HG02610 (cell line): Measurements from ENCODE around the gene SMIM1.
"Not testable (repeated sequence)": the region's sequence is repeated elsewhere in the genome, so short reads cannot be mapped to it uniquely, and the experiment has no call there.

Source experiments
- ATAC-seq: cut with Tn5 transposase; IDR thresholded peaks from one replicate; pipeline ENCODE4 v1.9.1; 2021; ENCODE audit warnings: mild to moderate bottlenecking, moderate library complexity; ENCODE audit not compliant: unreplicated experiment

SMIM1 gene

GRCh38 chr1:3772715-3773571 is at the start of gene SMIM1:
Gene SMIM1, plus strand, starts transcription at chr1:3772749. Its CDS starts 2,625 bp downstream, at chr1:3775374.
- no peak for ATAC-seq

GRCh38 chr1:3722846-3723245 is 49.7 kb upstream of the SMIM1 start:
- ATAC-seq: no peak

GRCh38 chr1:3724416-3725030 is 48.0 kb upstream of the SMIM1 start:
- ATAC-seq: not testable (repeated sequence)

- ATAC-seq: no peak
Observed at GRCh38 chr1:3725366-3725765, 47.2 kb upstream of the SMIM1 start.

- ATAC-seq: no peak
Observed at GRCh38 chr1:3727042-3727824, 45.3 kb upstream of the SMIM1 start.

- no peak for ATAC-seq
Observed at GRCh38 chr1:3727825-3728776, 44.4 kb upstream of the SMIM1 start.

- ATAC-seq: no peak
Observed at GRCh38 chr1:3729594-3730542, 42.7 kb upstream of the SMIM1 start.

GRCh38 chr1:3730543-3731247 is 41.9 kb upstream of the SMIM1 start:
- ATAC-seq: no peak

GRCh38 chr1:3731583-3732433 is 40.7 kb upstream of the SMIM1 start:
- no peak for ATAC-seq

- no peak for ATAC-seq
Observed at GRCh38 chr1:3732434-3733093, 40.0 kb upstream of the SMIM1 start.

GRCh38 chr1:3733094-3733882 is 39.3 kb upstream of the SMIM1 start:
- no peak for ATAC-seq

- no peak for ATAC-seq
Observed at GRCh38 chr1:3733883-3734589, 38.5 kb upstream of the SMIM1 start.

GRCh38 chr1:3734602-3735001 is 37.9 kb upstream of the SMIM1 start:
- ATAC-seq: no peak

GRCh38 chr1:3735027-3735681 is 37.4 kb upstream of the SMIM1 start:
- ATAC-seq: no peak

- no peak for ATAC-seq
Observed at GRCh38 chr1:3735688-3736087, 36.9 kb upstream of the SMIM1 start.
